H1 (cell line): ENCODE measurements around the gene TNP2. TPM values are rescaled to one million over a fixed set of nuclear protein-coding genes. Genes with fewer than 3 reads are reported as not detected.

Experiments used
- CTCF ChIA-PET: fragments of 300-600 bp; sonication (Branson Sonifier 250); formaldehyde crosslinking; loops from one replicate; lab custom pipeline; 2021; ENCODE audit not compliant: partially characterized antibody; lab: Charles Lee
- POLR2A ChIA-PET: fragments of 300-600 bp; sonication (Branson Sonifier 250); formaldehyde crosslinking; loops from one replicate; lab custom pipeline; 2021; ENCODE audit warnings: inconsistent platforms; ENCODE audit not compliant: partially characterized antibody; lab: Charles Lee
- DNase-seq, 2 experiments: peaks; one replicate each; pipeline versions ENCODE4 v3.0.0 to v3.0.0-alpha.2; 2010 to 2022; ENCODE audit warnings: low spot score in 2 of 2, low read depth in 1 of 2, mixed read lengths in 1 of 2
- FAIRE-seq: peaks from 2 replicates; lab custom pipeline; 2011; peaks lifted over from hg19 to GRCh38; lab: Jason Lieb, UNC
- H2AFZ ChIP-seq: 2 replicates; pipeline ENCODE4 v1.8.1; 2012; ENCODE audit warnings: low read length, inconsistent platforms
- H2AK5ac ChIP-seq: 2 replicates; pipeline ENCODE4 v1.6.1; 2013; ENCODE audit warnings: low read depth, low read length
- H2BK120ac ChIP-seq: replicated peaks from 2 replicates; pipeline ENCODE3; 2013; ENCODE audit warnings: low read depth, low read length, inconsistent platforms
- H2BK12ac ChIP-seq: 2 replicates; pipeline ENCODE4 v1.6.1; 2013; ENCODE audit warnings: low read depth, low read length
- H2BK15ac ChIP-seq: 2 replicates; pipeline ENCODE4 v1.6.1; 2013; ENCODE audit warnings: low read length
- H2BK20ac ChIP-seq: 2 replicates; pipeline ENCODE4 v1.6.1; 2013; ENCODE audit warnings: low read length
- H2BK5ac ChIP-seq: 2 replicates; pipeline ENCODE4 v1.6.1; 2013; ENCODE audit warnings: low read depth, low read length
- H3K14ac ChIP-seq: 2 replicates; pipeline ENCODE4 v1.6.1; 2013; ENCODE audit warnings: inconsistent platforms; ENCODE audit not compliant: insufficient read length
- H3K18ac ChIP-seq: 2 replicates; pipeline ENCODE4 v1.6.1; 2013; ENCODE audit warnings: low read length; ENCODE audit errors: extremely low read depth
- H3K23ac ChIP-seq: 2 replicates; pipeline ENCODE4 v1.6.1; 2013; ENCODE audit warnings: inconsistent platforms; ENCODE audit not compliant: insufficient read length
- H3K23me2 ChIP-seq: 2 replicates; pipeline ENCODE4 v1.6.1; 2013; ENCODE audit warnings: low read depth, low read length
- H3K27ac ChIP-seq: 2 replicates; pipeline ENCODE4 v1.6.1; 2011; ENCODE audit warnings: low read depth, low read length, inconsistent platforms
- H3K27me3 ChIP-seq, 4 experiments: replicated peaks in 1 of 4; 1 replicate in 1 of 4; 2 replicates in 3 of 4; pipeline versions ENCODE4 v1.6.1 to v1.8.1; 2011 to 2013; ENCODE audit warnings: low read length in 3 of 4, mild to moderate bottlenecking in 3 of 4, inconsistent platforms in 2 of 4, mixed read lengths in 2 of 4, moderate library complexity in 1 of 4; ENCODE audit not compliant: control insufficient read depth in 3 of 4, insufficient read depth in 3 of 4; ENCODE audit errors: extremely low read depth in 1 of 4
- H3K36me3 ChIP-seq, 4 experiments: 2 replicates each; pipeline versions ENCODE4 v1.6.1 to v1.8.1; 2011 to 2013; ENCODE audit warnings: mild to moderate bottlenecking in 4 of 4, low read length in 3 of 4, moderate library complexity in 2 of 4, control low read depth in 1 of 4, inconsistent platforms in 1 of 4; ENCODE audit not compliant: insufficient read depth in 4 of 4, control insufficient read depth in 2 of 4
- H3K4ac ChIP-seq: replicated peaks from 2 replicates; pipeline ENCODE3; 2013; ENCODE audit warnings: low read length, low read depth, mixed read lengths, inconsistent platforms; ENCODE audit not compliant: insufficient read length
- H3K4me1 ChIP-seq, 4 experiments: replicated peaks in 1 of 4; 1 replicate in 1 of 4; 2 replicates in 3 of 4; pipeline versions ENCODE4 v1.6.1 to v1.8.1; 2011 to 2013; ENCODE audit warnings: low read length in 3 of 4, inconsistent platforms in 2 of 4, mixed read lengths in 1 of 4; ENCODE audit not compliant: insufficient read depth in 4 of 4, control insufficient read depth in 3 of 4
- H3K4me2 ChIP-seq, 2 experiments: 2 replicates each; pipeline versions ENCODE4 v1.6.1 to v1.8.1; 2011 to 2013; ENCODE audit warnings: low read depth in 2 of 2, low read length in 2 of 2, control low read depth in 1 of 2, inconsistent platforms in 1 of 2, mild to moderate bottlenecking in 1 of 2; ENCODE audit not compliant: insufficient read depth in 1 of 2
- H3K4me3 ChIP-seq, 4 experiments: fragments of 200-600, 300-600 bp in 1 of 4; sonication (generic), shearing (Covaris generic), sonication (Bioruptor Twin) in 1 of 4; 2 replicates each; pipeline versions ENCODE4 v1.5.1 to v1.8.1; 2011 to 2016; ENCODE audit warnings: low read length in 4 of 4, low read depth in 3 of 4, control low read depth in 2 of 4, inconsistent platforms in 2 of 4, mild to moderate bottlenecking in 2 of 4, mixed read lengths in 1 of 4, moderate library complexity in 1 of 4; ENCODE audit not compliant: insufficient read depth in 2 of 4; ENCODE audit errors: extremely low read depth in 1 of 4
- H3K56ac ChIP-seq: replicated peaks from 2 replicates; pipeline ENCODE3; 2013; ENCODE audit warnings: low read depth, mild to moderate bottlenecking, mixed read lengths, low read length, inconsistent platforms; ENCODE audit not compliant: insufficient read length
- H3K79me1 ChIP-seq: 2 replicates; pipeline ENCODE4 v1.6.1; 2013; ENCODE audit warnings: low read depth, low read length, control low read depth
- H3K79me2 ChIP-seq, 2 experiments: 2 replicates each; pipeline versions ENCODE4 v1.6.1 to v1.8.1; 2012 to 2013; ENCODE audit warnings: low read length in 2 of 2, mild to moderate bottlenecking in 2 of 2, inconsistent platforms in 1 of 2; ENCODE audit not compliant: insufficient read depth in 2 of 2, control insufficient read depth in 1 of 2
- H3K9ac ChIP-seq, 4 experiments: replicated peaks in 1 of 4; 1 replicate in 1 of 4; 2 replicates in 3 of 4; pipeline versions ENCODE4 v1.6.1 to v1.8.1; 2011 to 2013; ENCODE audit warnings: low read depth in 3 of 4, low read length in 3 of 4, control low read depth in 2 of 4, mild to moderate bottlenecking in 2 of 4, moderate library complexity in 2 of 4, inconsistent platforms in 1 of 4; ENCODE audit errors: extremely low read depth in 1 of 4
- H3K9me3 ChIP-seq, 2 experiments: 2 replicates each; pipeline versions ENCODE4 v1.6.1 to v1.8.1; 2012 to 2013; ENCODE audit warnings: mild to moderate bottlenecking in 2 of 2, moderate library complexity in 2 of 2, control low read depth in 1 of 2, inconsistent platforms in 1 of 2, low read depth in 1 of 2, low read length in 1 of 2, mixed read lengths in 1 of 2; ENCODE audit not compliant: insufficient read depth in 2 of 2
- H4K20me1 ChIP-seq, 2 experiments: replicated peaks in 1 of 2; 2 replicates each; pipeline versions ENCODE3 to v1.8.1; 2011 to 2013; ENCODE audit warnings: inconsistent platforms in 2 of 2, low read length in 2 of 2, mild to moderate bottlenecking in 1 of 2; ENCODE audit not compliant: insufficient read depth in 2 of 2, control insufficient read depth in 1 of 2
- H4K5ac ChIP-seq: 2 replicates; pipeline ENCODE4 v1.6.1; 2013; ENCODE audit warnings: low read length, low read depth, mixed read lengths, inconsistent platforms; ENCODE audit not compliant: insufficient read length
- H4K8ac ChIP-seq: 2 replicates; pipeline ENCODE4 v1.8.0; 2013; ENCODE audit warnings: mild to moderate bottlenecking, moderate library complexity, low read length, inconsistent platforms; ENCODE audit not compliant: insufficient read depth; ENCODE audit errors: extremely low read depth
- H4K91ac ChIP-seq: replicated peaks from 2 replicates; pipeline ENCODE3; 2013; ENCODE audit warnings: low read length, mixed read lengths, inconsistent platforms; ENCODE audit not compliant: insufficient read length
- CBX5 ChIP-seq: fragments of 300-800, 300-1000 bp; sonication (generic); IDR thresholded peaks from 2 replicates; pipeline ENCODE4 v1.7.1; 2016; ENCODE audit warnings: antibody characterized with exemption, low read length, low read depth
- CHD1 ChIP-seq: IDR thresholded peaks from 2 replicates; pipeline ENCODE4 v1.6.1; 2012; ENCODE audit warnings: low read depth, low read length, improper control_type of control experiment
- FOSL1 ChIP-seq: IDR thresholded peaks from 2 replicates; pipeline ENCODE4 v1.6.1; 2011; ENCODE audit warnings: mild to moderate bottlenecking, low read depth, low read length, moderate library complexity; ENCODE audit not compliant: insufficient read depth
- GTF2F1 ChIP-seq: IDR thresholded peaks from 2 replicates; pipeline ENCODE4 v1.6.1; 2012; ENCODE audit warnings: low read depth, low read length, improper control_type of control experiment, borderline replicate concordance
- KDM5A ChIP-seq: fragments of 200-600 bp; IDR thresholded peaks from 2 replicates; pipeline ENCODE4 v1.7.1; 2012; ENCODE audit warnings: mild to moderate bottlenecking, low read length, inconsistent platforms, mixed read lengths
- RNF2 ChIP-seq: fragments of 200-900, 300-1000 bp; sonication (generic); IDR thresholded peaks from 2 replicates; pipeline ENCODE4 v1.7.1; 2016; ENCODE audit warnings: borderline replicate concordance, low read depth, mild to moderate bottlenecking, antibody characterized with exemption, low read length; ENCODE audit not compliant: poor library complexity, severe bottlenecking; ENCODE audit errors: missing control alignments
- SP2 ChIP-seq: IDR thresholded peaks from 2 replicates; pipeline ENCODE4 v1.6.1; 2012; ENCODE audit warnings: mild to moderate bottlenecking, low read length, inconsistent platforms
- TAF7 ChIP-seq: optimal IDR thresholded peaks from 2 replicates; pipeline ENCODE3; 2011; ENCODE audit warnings: low read depth, mild to moderate bottlenecking, inconsistent platforms, low read length, moderate library complexity, borderline replicate concordance
- USF2 ChIP-seq: IDR thresholded peaks from 2 replicates; pipeline ENCODE4 v1.6.1; 2011; ENCODE audit warnings: low read length, improper control_type of control experiment
- ZNF274 ChIP-seq: IDR thresholded peaks from 2 replicates; pipeline ENCODE4 v1.7.0; 2012; ENCODE audit warnings: low read length, borderline replicate concordance; ENCODE audit errors: extremely low read depth
- WGBS, 2 experiments: shearing (Covaris generic) in 1 of 2; methylation state at CpG; one replicate each; pipeline versions ENCODE4 v1.1.6 to v1.1.7; 2013 to 2015; ENCODE audit warnings: low lambda C conversion rate in 2 of 2, mixed read lengths in 2 of 2, inconsistent platforms in 1 of 2, low coverage in 1 of 2, missing lambda C conversion rate in 1 of 2; ENCODE audit not compliant: insufficient replicate concordance in 2 of 2, insufficient coverage in 1 of 2, insufficient read length in 1 of 2; ENCODE audit errors: extremely low coverage in 1 of 2, missing lambda C conversion rate in 1 of 2; 5-methylcytosine and 5-hydroxymethylcytosine counted together
- polyA plus RNA-seq, 7 experiments: library from polyadenylated mRNA; depleted of rRNA in 3 of 7; stranded (reverse) in 5 of 7; unstranded in 2 of 7; fragments of >200 nt in 5 of 7; fragments of 200-250 nt in 2 of 7; gene quantifications; 1 replicate in 5 of 7; 2 replicates in 1 of 7; 4 replicates in 1 of 7; pipeline versions ENCODE4 v1.2.1 to v1.2.3, GENCODE V29; 2011 to 2013; ENCODE audit warnings: missing spikeins in 2 of 7, mixed read lengths in 2 of 7
- total RNA-seq: library from RNA; stranded (reverse); fragmentation: NEBNext Ultra II Directional; extraction: Animal tissue kit (Norgen Biotek cat#: 25700); gene quantifications from 2 replicates; pipeline ENCODE4 v1.2.1, GENCODE V29; 2021

TNP2 gene
- total and polyA plus RNA-seq, 2 of the 8 experiments (the other 6 are each of a cell fraction or from before 2014, with no cell fraction given) = not detected

GRCh38 chr16:11229906-11230305 is 39.2 kb downstream of the TNP2 start:
- Histone ChIP-seq H4K20me1 (no peaks in the 10 kb centered on the region), H3K23ac (no peak overlapping the region), H3K27ac (no peak overlapping the region), H3K23me2 (no peaks in the 10 kb centered on the region), H3K4me2 (no peak overlapping the region), H2BK120ac (no peak overlapping the region), H3K79me2 (no peaks in the 10 kb centered on the region), H3K9me3 (no peaks in the 10 kb centered on the region), H4K5ac (no peak overlapping the region), H3K18ac (no peak overlapping the region), H3K79me1 (no peaks in the 10 kb centered on the region), H3K9ac (no peak overlapping the region), H3K14ac (no peak overlapping the region), H2AK5ac (no peak overlapping the region), H3K27me3 (no peaks in the 10 kb centered on the region), H2AFZ (no peak overlapping the region), H2BK15ac (no peak overlapping the region; the same call in 1 of the 2 replicates), H3K56ac (no peak overlapping the region), H2BK20ac (no peak overlapping the region), H2BK5ac (no peak overlapping the region), H4K8ac (no peak overlapping the region), H3K4me1 (peaks cover 0 to 4% (median 1%) of the 10 kb centered on the region in 4 experiments; a peak in 3 of 7 replicates), H3K4ac (no peak overlapping the region), H4K91ac (no peak overlapping the region), H3K4me3 (no peak overlapping the region), H3K36me3 (no peaks in the 10 kb centered on the region), H2BK12ac (no peak overlapping the region)
- WGBS, 2 experiments = 87% methylated on average over 4 of the region's 4 CpGs; no CpG with 5 or more reads in 1 of the 2 experiments
- POLR2A ChIA-PET = interaction anchor here (0.8 kb wide), 1 partner anchor 20 kb away, joined by 3 read pairs; no protein-coding TSS in a partner anchor
- CTCF ChIA-PET = interaction anchor here (0.6 to 1.7 kb wide), 7 partner anchors 9 to 266 kb away, joined by 3 to 7 read pairs (median 3); no protein-coding TSS in a partner anchor
- DNase-seq = no peak
- no peak for FAIRE-seq
- TF ChIP-seq USF2 = no peak
- no peak for TF ChIP-seq RNF2
- TF ChIP-seq ZNF274 = no peak
- TF ChIP-seq TAF7 = no peak
- TF ChIP-seq FOSL1 = no peak
- TF ChIP-seq GTF2F1 = no peak
- no peak for TF ChIP-seq CHD1
- no peak for TF ChIP-seq SP2
- no peak for TF ChIP-seq CBX5
- no peak for TF ChIP-seq KDM5A
